Effector memory CD4-positive, alpha-beta T cell (primary cell): ENCODE data around the gene OR10R2.
"Not testable (repeated sequence)": the region's sequence is repeated elsewhere in the genome, so short reads cannot be mapped to it uniquely, and the experiment has no call there.

Experiments used
- DNase-seq, 3 donors: peaks; one replicate each; pipeline ENCODE4 v3.0.0-alpha.2; 2020
- H3K27ac ChIP-seq: 2 replicates; pipeline ENCODE4 v1.7.0; 2013; ENCODE audit warnings: mild to moderate bottlenecking, low read length, moderate library complexity; ENCODE audit not compliant: insufficient read depth, poor library complexity, severe bottlenecking
- H3K27me3 ChIP-seq: replicated peaks from 2 replicates; pipeline ENCODE4 v1.7.0; 2013; ENCODE audit warnings: mild to moderate bottlenecking, low read length; ENCODE audit not compliant: insufficient read depth, control insufficient read depth, poor library complexity, severe bottlenecking
- H3K36me3 ChIP-seq: 2 replicates; pipeline ENCODE4 v1.7.0; 2013; ENCODE audit warnings: mild to moderate bottlenecking, low read length, moderate library complexity; ENCODE audit not compliant: control insufficient read depth, insufficient read depth
- H3K4me1 ChIP-seq: 2 replicates; pipeline ENCODE4 v1.7.0; 2013; ENCODE audit warnings: low read length, mild to moderate bottlenecking; ENCODE audit not compliant: control insufficient read depth, insufficient read depth, poor library complexity, severe bottlenecking
- H3K4me3 ChIP-seq: 2 replicates; pipeline ENCODE4 v1.7.0; 2013; ENCODE audit warnings: low read length, low read depth, mild to moderate bottlenecking; ENCODE audit not compliant: insufficient read depth, poor library complexity, severe bottlenecking
- H3K9me3 ChIP-seq: 2 replicates; pipeline ENCODE4 v1.7.0; 2013; ENCODE audit warnings: mild to moderate bottlenecking, low read length, moderate library complexity; ENCODE audit not compliant: control insufficient read depth
- total RNA-seq, 3 donors: gene quantifications; one replicate each; lab custom pipeline; 2026; lab: John Stamatoyannopoulos, UW

The OR10R2 gene, protein sequence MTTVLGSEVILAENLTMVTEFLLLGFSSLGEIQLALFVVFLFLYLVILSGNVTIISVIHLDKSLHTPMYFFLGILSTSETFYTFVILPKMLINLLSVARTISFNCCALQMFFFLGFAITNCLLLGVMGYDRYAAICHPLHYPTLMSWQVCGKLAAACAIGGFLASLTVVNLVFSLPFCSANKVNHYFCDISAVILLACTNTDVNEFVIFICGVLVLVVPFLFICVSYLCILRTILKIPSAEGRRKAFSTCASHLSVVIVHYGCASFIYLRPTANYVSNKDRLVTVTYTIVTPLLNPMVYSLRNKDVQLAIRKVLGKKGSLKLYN
- 0 reads per million in 3 donors for total RNA-seq

DNA sequence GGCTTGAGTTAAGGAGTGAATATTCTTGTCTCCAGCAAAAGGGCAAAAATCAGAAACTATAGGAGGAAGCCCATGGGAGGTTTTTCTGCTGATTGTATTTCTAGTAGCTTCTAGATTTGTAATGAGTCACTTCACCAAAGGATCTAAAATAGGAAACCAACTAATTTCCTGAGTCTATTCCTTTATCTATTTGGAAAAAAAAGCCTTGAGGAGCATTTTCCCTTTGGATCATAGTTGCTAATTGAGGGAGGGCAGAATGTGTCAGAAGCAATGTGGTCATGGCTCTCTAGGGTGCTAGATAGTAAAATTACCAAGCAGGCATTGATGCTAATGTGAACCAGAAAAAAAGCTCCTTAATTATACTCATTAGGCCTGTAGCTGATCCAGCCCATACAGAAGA, at the start of gene OR10R2:
OR10R2 (plus strand) TSS at position 301 of the 400 bp plus-strand sequence. CDS start 106 bp downstream, outside the sequence.
- H3K36me3 ChIP-seq, result no peaks in the 10 kb centered on the region
- no peaks in the 10 kb centered on the region for H3K27me3 ChIP-seq
- H3K4me3 ChIP-seq, result no peak within 1 kb of the TSS
- H3K27ac ChIP-seq, result no peak within 1 kb of the TSS
- DNase-seq, result no peak
- no peaks in the 10 kb centered on the region for H3K4me1 ChIP-seq
- H3K9me3 ChIP-seq, result no peaks in the 10 kb centered on the region

DNA sequence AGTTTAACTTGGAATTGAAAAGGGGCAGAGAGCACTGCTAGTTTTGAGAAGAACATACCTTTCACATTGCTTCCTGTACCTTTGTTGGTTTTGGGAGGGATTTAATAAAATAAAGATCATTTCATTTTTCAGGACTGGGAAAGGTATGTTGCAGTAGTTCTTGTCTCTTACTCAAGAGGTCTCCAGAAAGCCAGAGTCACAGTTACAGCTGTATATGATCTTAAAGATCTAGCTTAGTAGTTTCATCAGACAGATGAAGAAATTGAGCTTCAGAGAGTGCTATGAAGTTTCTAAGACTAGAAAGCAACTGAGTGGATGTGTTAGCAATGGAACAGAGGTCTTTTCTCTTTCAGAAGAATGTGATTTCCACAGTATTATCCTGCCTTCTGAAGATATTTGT, 47.0 kb upstream of the OR10R2 start:
- H3K27me3 ChIP-seq, result no peaks in the 10 kb centered on the region
- H3K27ac ChIP-seq, result no peak overlapping the region
- H3K4me1 ChIP-seq, result no peaks in the 10 kb centered on the region
- DNase-seq, result no peak
- no peaks in the 10 kb centered on the region for H3K36me3 ChIP-seq
- H3K4me3 ChIP-seq, result no peak overlapping the region
- no peaks in the 10 kb centered on the region for H3K9me3 ChIP-seq

DNA sequence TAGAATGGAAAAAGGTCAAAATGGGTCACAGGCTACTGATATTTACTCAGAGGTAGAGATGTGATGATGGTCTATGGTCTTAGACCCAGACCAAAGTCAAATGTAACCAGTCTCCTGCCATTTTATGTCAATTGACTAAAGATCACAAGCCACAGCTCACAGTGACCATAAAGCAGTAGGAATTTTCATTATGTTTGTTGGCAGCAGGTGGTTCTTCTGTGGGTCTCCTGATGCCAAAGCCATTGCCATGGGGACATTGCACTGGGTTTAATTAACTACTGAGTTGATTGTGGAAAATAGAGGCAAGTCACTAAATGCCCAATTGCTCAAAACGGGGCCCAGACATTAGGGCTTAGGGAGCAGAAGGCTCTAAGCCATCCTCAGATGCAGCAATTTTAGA, 45.9 kb upstream of the OR10R2 start, which contains the start of gene OR10K2:
OR10K2 (minus strand) TSS at position 101 of the 400 bp plus-strand sequence. CDS start 5,371 bp downstream, outside the sequence.
- DNase-seq, result no peak
- Histone ChIP-seq H3K27ac (no peak within 1 kb of the TSS), H3K4me3 (no peak within 1 kb of the TSS), H3K9me3 (no peaks in the 10 kb centered on the region), H3K4me1 (no peaks in the 10 kb centered on the region), H3K27me3 (no peaks in the 10 kb centered on the region), H3K36me3 (no peaks in the 10 kb centered on the region)

DNA sequence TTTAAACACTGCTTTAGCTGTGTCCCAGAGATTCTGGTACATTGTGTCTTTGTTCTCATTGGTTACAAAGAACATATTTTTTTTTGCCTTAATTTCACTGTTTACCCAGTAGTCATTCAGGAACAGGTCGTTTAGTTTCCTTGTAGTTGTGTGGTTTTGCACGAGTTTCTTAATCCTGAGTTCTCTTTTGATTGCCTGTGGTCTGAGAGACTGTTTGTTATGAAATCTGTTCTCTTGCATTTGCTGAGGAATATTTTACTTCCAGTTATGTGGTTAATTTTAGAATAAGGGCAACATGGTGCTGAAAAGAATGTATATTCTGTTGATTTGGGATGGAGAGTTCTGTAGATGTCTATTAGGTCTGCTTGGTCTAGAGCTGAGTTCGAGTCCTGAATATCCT, 41.9 kb upstream of the OR10R2 start:
- H3K4me1 ChIP-seq, H3K4me3 ChIP-seq, DNase-seq, H3K27ac ChIP-seq, H3K9me3 ChIP-seq, H3K36me3 ChIP-seq, H3K27me3 ChIP-seq: not testable (repeated sequence)

DNA sequence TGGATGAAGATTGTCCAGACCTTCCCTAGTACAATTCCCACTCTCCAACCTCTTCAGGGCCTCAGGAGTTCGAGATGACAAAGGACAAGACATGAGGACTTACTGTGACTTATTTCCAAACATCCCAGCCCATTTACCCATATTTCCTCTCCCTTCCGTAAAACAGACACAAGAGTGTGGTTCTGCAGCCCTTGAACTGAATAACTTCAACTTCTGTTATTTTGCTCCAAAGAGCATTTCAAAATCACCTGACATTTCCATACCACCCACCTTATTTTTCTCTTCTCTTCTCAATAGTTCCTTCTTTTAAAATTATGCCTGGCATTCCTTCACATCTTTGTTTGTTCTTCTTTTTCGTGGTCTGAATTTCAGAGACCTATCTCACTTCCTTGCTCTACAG, 37.3 kb upstream of the OR10R2 start:
- Histone ChIP-seq H3K4me3 (no peak overlapping the region), H3K27me3 (peaks cover 10% of the 10 kb centered on the region), H3K9me3 (no peaks in the 10 kb centered on the region), H3K4me1 (no peaks in the 10 kb centered on the region), H3K36me3 (no peaks in the 10 kb centered on the region), H3K27ac (no peak overlapping the region)
- no peak for DNase-seq

DNA sequence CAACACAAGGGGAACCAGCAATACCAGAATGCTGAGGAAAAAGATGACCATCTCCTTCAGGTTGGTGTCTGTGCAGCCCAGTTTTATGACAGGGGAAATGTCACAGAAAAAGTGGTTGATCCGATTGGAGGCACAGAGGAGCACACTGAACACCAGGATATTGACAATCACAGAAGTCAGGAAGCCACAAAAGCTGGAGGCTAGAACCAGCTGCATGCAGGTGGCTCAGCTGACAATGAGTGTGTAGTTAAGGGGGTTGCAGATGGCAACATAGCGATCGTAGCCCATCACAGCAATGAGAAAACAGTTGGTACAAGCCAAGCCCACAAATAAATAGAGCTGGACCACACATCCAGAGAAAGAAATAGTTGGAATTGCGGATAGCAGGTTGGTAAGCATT, 26.6 kb upstream of the OR10R2 start:
- H3K9me3 ChIP-seq, result no peaks in the 10 kb centered on the region
- no peaks in the 10 kb centered on the region for H3K36me3 ChIP-seq
- DNase-seq, result no peak
- H3K27ac ChIP-seq, result no peak overlapping the region
- no peaks in the 10 kb centered on the region for H3K4me1 ChIP-seq
- H3K4me3 ChIP-seq, result no peak overlapping the region
- no peaks in the 10 kb centered on the region for H3K27me3 ChIP-seq

DNA sequence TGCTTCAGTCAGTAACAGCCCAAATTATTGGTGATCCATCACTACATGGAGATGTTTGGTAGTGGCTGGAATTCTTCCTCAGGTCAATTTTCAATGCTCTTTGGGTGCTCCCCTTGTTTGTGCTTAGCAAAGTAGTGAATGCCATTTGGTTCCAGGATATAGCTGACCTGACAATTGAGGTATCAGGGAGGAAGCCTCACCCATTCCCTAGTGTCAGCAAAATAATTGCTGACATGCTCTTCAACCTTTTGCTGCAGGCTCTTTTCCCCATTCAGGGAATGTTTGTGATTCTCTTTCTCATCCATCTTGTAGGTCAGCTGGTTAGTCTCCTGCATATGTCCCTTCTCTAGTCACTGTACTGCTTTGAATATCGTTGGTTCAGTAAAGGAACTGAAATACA, 17.5 kb upstream of the OR10R2 start:
- no peaks in the 10 kb centered on the region for H3K4me1 ChIP-seq
- DNase-seq, result no peak
- no peaks in the 10 kb centered on the region for H3K36me3 ChIP-seq
- H3K27ac ChIP-seq, result no peak overlapping the region
- no peak overlapping the region for H3K4me3 ChIP-seq
- H3K9me3 ChIP-seq, result no peaks in the 10 kb centered on the region
- no peaks in the 10 kb centered on the region for H3K27me3 ChIP-seq

DNA sequence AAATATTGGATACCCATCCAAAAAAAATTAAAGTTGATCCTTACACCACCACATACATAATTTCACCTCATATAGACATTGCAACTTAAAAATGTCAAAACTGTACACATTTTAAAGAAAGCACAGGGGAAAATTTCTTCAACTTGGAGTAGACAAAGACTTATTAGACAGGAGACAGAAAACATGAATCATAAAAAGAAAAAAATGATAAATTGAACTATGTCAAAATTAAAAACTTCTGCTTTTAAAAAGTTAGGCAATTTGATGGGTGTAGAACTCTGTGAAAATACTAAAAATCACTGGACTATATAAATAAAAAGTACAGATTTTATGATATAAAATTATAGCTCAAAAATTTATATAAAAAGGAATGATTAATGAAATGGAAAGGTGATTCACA, 14.8 kb upstream of the OR10R2 start:
- Histone ChIP-seq H3K4me3 (no peak overlapping the region), H3K4me1 (no peaks in the 10 kb centered on the region), H3K27me3 (peaks cover 5% of the 10 kb centered on the region), H3K9me3 (no peaks in the 10 kb centered on the region), H3K27ac (no peak overlapping the region), H3K36me3 (no peaks in the 10 kb centered on the region)
- no peak for DNase-seq

DNA sequence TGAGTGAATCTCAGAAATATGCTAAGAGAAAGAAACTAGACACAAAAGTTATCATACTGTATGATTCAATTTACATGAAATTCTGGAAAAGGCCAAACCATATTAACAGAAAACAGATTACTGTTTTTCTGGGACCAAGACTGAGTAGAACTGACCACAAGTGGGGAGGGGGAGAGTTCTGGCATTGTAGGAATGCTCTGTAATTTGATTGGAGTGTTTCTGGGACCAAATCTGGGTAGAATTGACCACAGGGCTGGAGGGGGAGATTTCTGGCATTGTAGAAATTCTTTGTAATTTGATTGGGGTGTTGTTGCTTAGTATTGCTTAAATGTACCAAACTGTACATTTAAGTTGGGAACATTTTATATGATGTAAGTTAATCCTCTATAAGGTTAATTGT, 13.8 kb upstream of the OR10R2 start:
- Histone ChIP-seq H3K27ac (no peak overlapping the region), H3K27me3 (peaks cover 5% of the 10 kb centered on the region), H3K9me3 (no peaks in the 10 kb centered on the region), H3K4me1 (no peaks in the 10 kb centered on the region), H3K36me3 (no peaks in the 10 kb centered on the region), H3K4me3 (no peak overlapping the region)
- no peak for DNase-seq

DNA sequence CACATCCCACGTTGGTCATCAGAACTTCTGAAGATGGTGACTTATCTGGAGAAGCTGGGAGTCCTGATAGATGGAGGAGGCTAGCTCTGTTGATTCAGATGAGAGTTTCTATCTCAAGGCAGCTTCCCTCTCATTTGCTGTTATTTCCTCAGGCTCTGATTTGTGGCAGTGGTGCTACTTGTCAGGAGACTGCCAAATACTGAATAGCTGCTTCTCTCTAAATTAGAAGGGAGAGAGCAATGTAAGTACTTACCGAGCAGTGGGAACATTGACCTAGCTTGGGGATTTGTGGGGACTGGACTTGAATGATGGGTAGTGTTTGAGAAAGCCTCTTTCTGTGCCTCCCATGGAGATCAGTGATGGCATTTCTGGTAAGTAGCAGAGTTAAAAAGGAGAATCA, 10.5 kb upstream of the OR10R2 start, which contains the start of gene OR10K1:
OR10K1 (plus strand) TSS at position 301 of the 400 bp plus-strand sequence. CDS start 3,728 bp downstream, outside the sequence.
- H3K36me3 ChIP-seq, result no peaks in the 10 kb centered on the region
- no peaks in the 10 kb centered on the region for H3K4me1 ChIP-seq
- H3K9me3 ChIP-seq, result no peaks in the 10 kb centered on the region
- DNase-seq, result no peak
- peaks cover 5% of the 10 kb centered on the region for H3K27me3 ChIP-seq
- no peak within 1 kb of the TSS for H3K4me3 ChIP-seq
- no peak within 1 kb of the TSS for H3K27ac ChIP-seq
